GM19043 (cell line): Measurements from ENCODE around the gene ARHGAP22.

Experiments
- ATAC-seq: cut with Tn5 transposase; IDR thresholded peaks from one replicate; pipeline ENCODE4 v1.9.1; 2021; ENCODE audit warnings: low read depth; ENCODE audit not compliant: unreplicated experiment

Gene ARHGAP22

GRCh38 chr10:48589266-48589665 lies 15.6 kb downstream of the ARHGAP22 start:
- no peak for ATAC-seq

- ATAC-seq: no peak
These were observed 17.1 kb downstream of the ARHGAP22 start for GRCh38 chr10:48587819-48588218.

- no peak for ATAC-seq
These were observed 17.8 kb downstream of the ARHGAP22 start for GRCh38 chr10:48587101-48587500.

GRCh38 chr10:48582970-48583369 lies 21.9 kb downstream of the ARHGAP22 start:
- no peak for ATAC-seq

- no peak for ATAC-seq
These were observed 24.6 kb downstream of the ARHGAP22 start for GRCh38 chr10:48580236-48580635.

- no peak for ATAC-seq
These were observed 25.5 kb downstream of the ARHGAP22 start for GRCh38 chr10:48579251-48579960.

- ATAC-seq: no peak
These were observed 27.7 kb downstream of the ARHGAP22 start for GRCh38 chr10:48577158-48577557.

- ATAC-seq: no peak
These were observed 28.4 kb downstream of the ARHGAP22 start for GRCh38 chr10:48576501-48576900.

- no peak for ATAC-seq
These were observed 29.0 kb downstream of the ARHGAP22 start for GRCh38 chr10:48575901-48576300.

- ATAC-seq: no peak
These were observed 30.0 kb downstream of the ARHGAP22 start for GRCh38 chr10:48574817-48575380.

GRCh38 chr10:48574322-48574796 lies 30.5 kb downstream of the ARHGAP22 start:
- ATAC-seq: no peak

- no peak for ATAC-seq
These were observed 31.8 kb downstream of the ARHGAP22 start for GRCh38 chr10:48573045-48573444.

GRCh38 chr10:48572414-48572813 lies 32.5 kb downstream of the ARHGAP22 start:
- no peak for ATAC-seq

- no peak for ATAC-seq
These were observed 36.3 kb downstream of the ARHGAP22 start for GRCh38 chr10:48568546-48568945.

- no peak for ATAC-seq
These were observed 36.7 kb downstream of the ARHGAP22 start for GRCh38 chr10:48568131-48568530.

- no peak for ATAC-seq
These were observed 37.5 kb downstream of the ARHGAP22 start for GRCh38 chr10:48567346-48567745.

- ATAC-seq: no peak
These were observed 40.3 kb downstream of the ARHGAP22 start for GRCh38 chr10:48564466-48565160.

GRCh38 chr10:48557511-48558123 lies 47.3 kb downstream of the ARHGAP22 start:
- ATAC-seq: no peak

GRCh38 chr10:48556713-48557112 lies 48.2 kb downstream of the ARHGAP22 start:
- ATAC-seq: no peak

GRCh38 chr10:48556065-48556464 lies 48.8 kb downstream of the ARHGAP22 start:
- no peak for ATAC-seq

- no peak for ATAC-seq
These were observed 49.4 kb downstream of the ARHGAP22 start for GRCh38 chr10:48555310-48556042.
